Measurements from ENCODE around the gene C1orf56.
"Not testable (repeated sequence)": the region's sequence is repeated elsewhere in the genome, so short reads cannot be mapped to it uniquely, and the experiment has no call there.

C1orf56 gene

DNA sequence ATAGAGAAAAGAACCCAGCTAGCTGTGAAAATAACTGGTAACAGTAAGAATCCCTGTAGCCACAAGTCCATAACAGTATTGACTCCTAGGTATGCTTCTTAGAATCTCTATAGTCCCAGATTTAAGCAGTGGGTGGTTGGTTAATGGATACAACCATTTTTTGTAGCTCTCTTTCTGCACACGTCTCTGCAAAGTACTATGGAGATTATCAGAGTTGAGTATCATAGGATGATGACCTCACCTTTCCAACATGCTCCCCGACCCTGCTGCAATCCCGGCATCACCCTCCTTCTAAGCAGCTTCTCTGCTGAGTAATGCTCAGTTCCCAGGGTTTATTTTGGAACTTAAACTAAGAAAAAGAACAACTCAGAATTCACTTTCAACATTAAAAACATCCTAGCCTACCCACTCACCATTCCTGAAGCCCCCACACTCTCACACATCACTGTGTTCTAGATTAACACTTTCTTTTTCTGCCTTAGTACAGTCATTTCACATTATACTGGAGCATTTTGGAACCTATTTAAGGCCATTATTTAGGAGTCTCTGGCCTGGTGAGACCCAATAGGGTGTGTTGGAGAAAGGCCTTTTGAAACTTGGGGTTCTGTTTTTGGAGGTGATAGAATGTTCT, 15.3 kb downstream of the C1orf56 start:
- no peak for DNase-seq

DNA sequence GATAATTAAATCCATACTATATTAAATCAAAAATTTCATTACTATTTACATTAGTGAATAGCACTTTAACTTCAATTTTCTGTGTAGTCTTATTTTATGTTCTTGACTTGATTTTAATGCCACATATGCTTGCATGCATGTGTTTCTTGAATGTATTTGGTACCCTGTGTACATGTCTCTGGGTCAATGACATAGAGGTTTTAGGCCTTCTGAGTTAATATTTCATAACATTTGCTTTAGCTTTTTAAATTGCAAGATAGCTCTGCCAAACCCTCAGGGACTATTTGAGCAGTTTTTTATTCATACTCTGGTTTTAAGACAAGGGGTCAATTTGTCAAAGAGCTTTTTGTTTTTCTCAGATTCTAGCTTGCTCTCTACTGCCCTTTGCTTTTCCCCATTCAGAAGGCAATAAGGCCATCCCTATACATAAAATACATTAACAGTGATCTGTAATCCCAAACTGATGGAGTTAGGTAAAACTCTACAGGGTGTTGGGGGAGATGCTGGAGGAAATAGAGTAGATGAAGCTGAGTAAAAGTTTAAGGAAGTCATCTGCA, 17.6 kb downstream of the C1orf56 start:
- DNase-seq, result no peak

DNA sequence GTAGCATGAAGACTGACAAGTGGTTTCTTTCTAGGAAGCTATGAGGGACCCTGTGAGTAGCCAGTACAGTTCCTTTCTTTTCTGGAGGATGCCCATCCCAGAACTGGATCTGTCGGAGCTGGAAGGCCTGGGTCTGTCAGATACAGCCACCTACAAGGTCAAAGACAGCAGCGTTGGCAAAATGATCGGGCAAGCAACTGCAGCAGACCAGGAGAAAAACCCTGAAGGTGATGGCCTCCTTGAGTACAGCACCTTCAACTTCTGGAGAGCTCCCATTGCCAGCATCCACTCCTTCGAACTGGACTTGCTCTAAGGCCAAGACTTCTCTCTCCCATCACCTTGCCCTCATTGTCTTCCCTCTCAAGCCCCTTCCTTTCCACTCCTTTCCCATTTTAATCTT, 19.6 kb downstream of the C1orf56 start:
- DNase-seq, result no peak

- no peak for DNase-seq
Observed at GRCh38 chr1:151069103-151069486, 21.5 kb downstream of the C1orf56 start.

DNA sequence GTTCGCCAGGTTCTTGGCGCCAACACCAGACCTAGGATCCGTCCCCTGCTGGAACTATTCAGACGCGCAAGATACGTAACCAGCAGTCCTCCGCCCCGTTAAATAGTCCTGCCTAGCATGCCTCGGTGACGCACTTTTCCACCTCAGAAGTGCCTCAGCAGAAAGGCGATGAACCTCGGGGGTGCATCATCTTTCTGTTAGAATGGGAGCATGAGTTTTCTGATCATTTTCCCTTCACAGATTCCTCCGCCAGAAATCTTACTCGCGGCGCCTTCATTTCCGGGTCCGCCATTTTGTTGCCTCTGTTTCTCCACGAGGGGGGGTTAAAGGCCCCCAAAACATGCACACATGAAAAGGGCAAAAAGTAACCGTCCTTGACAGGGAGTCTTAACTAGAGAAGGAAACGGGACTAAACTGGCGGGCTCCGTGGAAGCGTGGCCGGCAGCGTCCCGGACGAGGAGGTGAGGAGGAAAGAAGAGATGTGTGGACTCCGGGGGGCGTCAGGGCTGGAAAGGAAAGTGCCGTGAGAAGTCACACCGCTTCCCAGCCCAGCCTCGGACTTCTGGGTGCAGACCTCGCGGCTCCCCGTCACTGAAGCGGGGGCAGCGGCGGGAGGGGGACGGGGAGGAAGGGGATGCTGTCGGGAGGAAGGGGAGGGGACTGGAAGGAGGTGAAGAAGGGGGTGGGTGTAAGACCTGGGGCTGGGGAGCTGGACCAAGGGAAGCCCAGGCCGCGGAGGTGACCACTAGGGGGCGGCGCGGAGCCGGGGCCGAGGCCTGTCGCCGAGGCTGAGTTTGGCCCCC, 23.1 kb downstream of the C1orf56 start, which contains the start of gene GABPB2:
TSS of gene GABPB2 (plus strand) at position 288 of the 803 bp plus-strand sequence. CDS start 17,429 bp downstream, outside the sequence.
- DNase-seq, result peak; percentile 95

DNA sequence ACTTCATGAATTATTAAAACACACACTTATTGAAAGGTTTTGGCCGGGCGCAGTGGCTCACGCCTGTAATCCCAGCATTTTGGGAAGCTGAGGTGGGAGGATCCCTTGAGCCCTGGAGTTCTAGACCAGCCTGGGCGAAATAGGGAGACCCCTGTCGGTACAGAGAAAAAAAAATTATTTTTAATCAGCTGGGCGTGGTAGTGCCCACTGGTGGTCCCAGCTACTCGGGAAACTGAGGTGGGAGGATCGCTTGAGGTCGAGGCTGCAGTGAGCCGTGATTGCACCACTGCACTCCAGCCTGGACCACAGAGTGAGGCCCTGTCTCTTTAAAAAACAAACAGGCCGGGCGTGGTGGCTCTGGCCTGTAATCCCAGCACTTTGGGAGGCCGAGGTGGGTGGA, 24.7 kb downstream of the C1orf56 start:
- DNase-seq, result no peak

- DNase-seq, result no peak
Observed at GRCh38 chr1:151085953-151086559, 38.5 kb downstream of the C1orf56 start.

DNA sequence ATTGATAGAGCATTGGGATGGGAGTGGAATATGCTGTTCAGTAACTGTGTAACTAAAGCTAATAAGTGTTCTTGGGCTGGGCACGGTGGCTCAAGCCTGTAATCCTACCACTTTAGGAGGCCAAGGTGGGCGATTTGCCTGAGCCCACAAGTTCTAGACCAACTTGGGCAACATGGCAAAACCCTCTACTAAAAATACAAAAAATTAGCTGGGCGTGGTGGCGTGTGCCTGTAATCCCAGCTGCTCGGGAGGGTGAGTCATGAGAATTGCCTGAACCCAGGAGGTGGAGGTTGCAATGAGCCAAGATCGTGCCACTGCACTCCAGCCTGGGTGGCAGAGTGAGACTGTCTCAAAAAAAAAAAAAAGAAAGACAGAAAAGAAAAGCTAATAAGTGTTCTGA, 49.9 kb downstream of the C1orf56 start:
- not testable (repeated sequence) for DNase-seq

GRCh38 chr1:151098126-151098525, 50.6 kb downstream of the C1orf56 start:
- DNase-seq, result no peak
